Upper lobe of right lung (tissue), 1 donor: ENCODE data around the gene SMARCB1. TPM values are rescaled to one million over a fixed set of nuclear protein-coding genes. Genes with fewer than 3 reads are reported as not detected.

ENCODE experiments used
- ATAC-seq: fragments of 200-7000 bp; cut with Tn5 transposase; one replicate; pipeline ENCODE4 v1.9.1; 2020; ENCODE audit warnings: mild to moderate bottlenecking, moderate library complexity
- DNase-seq: peaks from one replicate; pipeline ENCODE4 v3.0.0-alpha.2; 2020
- H3K27ac ChIP-seq: fragments of 200-600 bp; one replicate; pipeline ENCODE4 v1.8.0; 2022
- H3K27me3 ChIP-seq: fragments of 200-600 bp; one replicate; pipeline ENCODE4 v1.8.0; 2022; ENCODE audit warnings: mild to moderate bottlenecking
- H3K36me3 ChIP-seq: fragments of 200-600 bp; one replicate; pipeline ENCODE4 v1.8.0; 2022
- H3K4me1 ChIP-seq: fragments of 200-600 bp; one replicate; pipeline ENCODE4 v1.8.0; 2022
- H3K4me3 ChIP-seq: fragments of 200-600 bp; one replicate; pipeline ENCODE4 v1.8.0; 2022; ENCODE audit warnings: mild to moderate bottlenecking
- H3K9me3 ChIP-seq: fragments of 200-600 bp; one replicate; pipeline ENCODE4 v1.8.0; 2022
- intact Hi-C: fragments of 100-400 bp; cut with DNase I; formaldehyde crosslinking; loops from one replicate; pipeline ENCODE4 v1.11.0; 2022
- total RNA-seq: library from RNA; stranded (reverse); fragmentation: NEBNext Ultra II Directional; extraction: Animal tissue kit (Norgen Biotek cat#: 25700); gene quantifications from one replicate; pipeline ENCODE4 v1.2.1, GENCODE V29; 2021
- TF ChIP-seq, protein P1 (sequence below): fragments of 200-600 bp; IDR thresholded peaks from one replicate; pipeline ENCODE4 v1.8.0; 2022; ENCODE audit warnings: antibody characterized with exemption
- donor health status: DM: no; HTN: yes; CAD: no; lungs with severe emphysema.

The SMARCB1 gene
- total RNA-seq, 1 donor from 2014 or later: 59.6 TPM

DNA sequence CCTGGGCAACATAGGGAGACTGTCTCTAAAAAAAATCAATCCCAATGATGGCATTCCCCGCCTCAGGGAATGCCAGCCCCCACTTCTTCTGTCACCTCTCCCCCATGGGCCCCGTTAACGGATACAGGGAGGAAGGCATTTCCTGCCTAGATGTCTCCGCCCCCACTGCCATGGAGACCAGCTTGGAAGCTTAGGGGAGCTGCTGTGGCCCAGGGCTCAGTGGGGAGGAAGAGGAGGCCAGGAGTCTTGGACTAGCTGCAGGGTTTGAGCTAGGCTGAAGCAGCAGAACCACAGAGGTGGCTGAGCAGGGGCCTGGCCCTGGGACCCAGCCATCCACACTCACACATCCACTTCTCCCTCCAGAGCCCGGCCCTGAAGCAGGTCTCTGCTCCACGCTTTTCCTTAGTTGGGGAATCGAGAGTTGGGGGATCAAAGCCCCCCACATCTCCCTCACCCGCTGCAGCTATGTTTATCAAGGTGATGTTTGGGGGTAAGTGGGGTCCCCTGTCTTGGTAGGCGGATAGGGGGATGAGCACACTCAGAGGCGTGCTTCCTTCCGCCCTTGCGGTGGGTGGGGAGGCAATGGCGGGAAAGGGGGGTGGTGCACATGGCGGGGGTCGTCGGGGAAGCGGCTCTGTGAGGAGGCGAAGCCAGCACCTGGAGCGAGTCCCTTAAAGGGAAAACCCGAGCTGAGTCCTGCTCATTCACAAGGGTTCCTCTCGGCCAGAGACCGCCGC, 23.8 kb upstream of the SMARCB1 start, which contains the start of gene C22orf15:
Gene C22orf15, plus strand, starts transcription at position 149 of the 737 bp plus-strand sequence. Its CDS starts 317 bp downstream, at position 466.
- peaks cover 13% of the 10 kb centered on the region for H3K4me1 ChIP-seq
- H3K36me3 ChIP-seq: no peaks in the 10 kb centered on the region
- intact Hi-C loops: no loop called here
- no peaks in the 10 kb centered on the region for H3K9me3 ChIP-seq
- ATAC-seq: no peak
- TF ChIP-seq, protein P1, sequence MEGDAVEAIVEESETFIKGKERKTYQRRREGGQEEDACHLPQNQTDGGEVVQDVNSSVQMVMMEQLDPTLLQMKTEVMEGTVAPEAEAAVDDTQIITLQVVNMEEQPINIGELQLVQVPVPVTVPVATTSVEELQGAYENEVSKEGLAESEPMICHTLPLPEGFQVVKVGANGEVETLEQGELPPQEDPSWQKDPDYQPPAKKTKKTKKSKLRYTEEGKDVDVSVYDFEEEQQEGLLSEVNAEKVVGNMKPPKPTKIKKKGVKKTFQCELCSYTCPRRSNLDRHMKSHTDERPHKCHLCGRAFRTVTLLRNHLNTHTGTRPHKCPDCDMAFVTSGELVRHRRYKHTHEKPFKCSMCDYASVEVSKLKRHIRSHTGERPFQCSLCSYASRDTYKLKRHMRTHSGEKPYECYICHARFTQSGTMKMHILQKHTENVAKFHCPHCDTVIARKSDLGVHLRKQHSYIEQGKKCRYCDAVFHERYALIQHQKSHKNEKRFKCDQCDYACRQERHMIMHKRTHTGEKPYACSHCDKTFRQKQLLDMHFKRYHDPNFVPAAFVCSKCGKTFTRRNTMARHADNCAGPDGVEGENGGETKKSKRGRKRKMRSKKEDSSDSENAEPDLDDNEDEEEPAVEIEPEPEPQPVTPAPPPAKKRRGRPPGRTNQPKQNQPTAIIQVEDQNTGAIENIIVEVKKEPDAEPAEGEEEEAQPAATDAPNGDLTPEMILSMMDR: no peak
- H3K27ac ChIP-seq: no peak within 1 kb of the TSS
- DNase-seq: no peak
- no peaks in the 10 kb centered on the region for H3K27me3 ChIP-seq
- H3K4me3 ChIP-seq: peak within 1 kb of the TSS; percentile 28

GRCh38 chr22:23763579-23763945, 23.2 kb upstream of the SMARCB1 start:
- Histone ChIP-seq H3K9me3 (no peaks in the 10 kb centered on the region), H3K27me3 (no peaks in the 10 kb centered on the region), H3K36me3 (no peaks in the 10 kb centered on the region), H3K27ac (no peak overlapping the region), H3K4me3 (peak overlapping the region; percentile 28), H3K4me1 (peaks cover 18% of the 10 kb centered on the region)
- DNase-seq: peak; percentile 78
- intact Hi-C loops: no loop called here
- peak; percentile 4 for ATAC-seq
- TF ChIP-seq, protein P1: no peak

DNA sequence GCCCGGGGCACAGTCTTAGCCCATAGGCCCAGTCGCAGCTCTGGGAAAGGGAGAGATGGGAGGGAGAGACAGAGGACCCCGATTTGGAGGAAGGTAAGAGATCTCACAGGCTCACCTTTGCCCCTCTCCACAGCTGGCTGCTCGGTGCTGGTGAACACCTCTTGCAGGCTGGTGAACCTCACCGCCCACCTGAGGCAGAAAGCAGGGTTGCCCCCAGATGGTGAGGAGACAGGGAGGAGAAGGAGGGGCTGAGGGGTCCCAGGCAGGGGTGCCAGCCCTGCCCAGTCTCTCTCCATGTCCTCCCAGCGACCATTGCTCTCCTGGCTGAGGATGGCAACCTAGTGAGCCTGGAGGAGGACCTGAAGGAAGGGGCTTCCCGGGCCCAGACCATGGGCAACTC, 22.8 kb upstream of the SMARCB1 start:
- ATAC-seq (no peak), DNase-seq (no peak)
- H3K4me1 ChIP-seq: peaks cover 22% of the 10 kb centered on the region
- TF ChIP-seq, protein P1: no peak
- no peaks in the 10 kb centered on the region for H3K36me3 ChIP-seq
- no peaks in the 10 kb centered on the region for H3K9me3 ChIP-seq
- H3K27ac ChIP-seq: no peak overlapping the region
- intact Hi-C loops: no loop called here
- H3K27me3 ChIP-seq: no peaks in the 10 kb centered on the region
- H3K4me3 ChIP-seq: peak overlapping the region; percentile 28

- Histone ChIP-seq H3K9me3 (no peaks in the 10 kb centered on the region), H3K4me3 (no peak overlapping the region), H3K36me3 (no peaks in the 10 kb centered on the region), H3K4me1 (peaks cover 23% of the 10 kb centered on the region), H3K27ac (no peak overlapping the region), H3K27me3 (no peaks in the 10 kb centered on the region)
- DNase-seq (no peak), ATAC-seq (no peak)
- intact Hi-C loops: no loop called here
- TF ChIP-seq, protein P1: no peak
Observed at GRCh38 chr22:23764899-23765881, 21.6 kb upstream of the SMARCB1 start.

- ATAC-seq (peak; percentile 1), DNase-seq (no peak)
- peak overlapping the region; percentile 81 for H3K4me3 ChIP-seq
- no peaks in the 10 kb centered on the region for H3K9me3 ChIP-seq
- H3K27ac ChIP-seq: peak overlapping the region; percentile 83
- no peaks in the 10 kb centered on the region for H3K36me3 ChIP-seq
- H3K4me1 ChIP-seq: peaks cover 26% of the 10 kb centered on the region
- TF ChIP-seq, protein P1: no peak
- no peaks in the 10 kb centered on the region for H3K27me3 ChIP-seq
- intact Hi-C loops: no loop called here
Observed at GRCh38 chr22:23767303-23767672, 19.5 kb upstream of the SMARCB1 start.
